Measurements from ENCODE around the gene TVP23A.

DNA sequence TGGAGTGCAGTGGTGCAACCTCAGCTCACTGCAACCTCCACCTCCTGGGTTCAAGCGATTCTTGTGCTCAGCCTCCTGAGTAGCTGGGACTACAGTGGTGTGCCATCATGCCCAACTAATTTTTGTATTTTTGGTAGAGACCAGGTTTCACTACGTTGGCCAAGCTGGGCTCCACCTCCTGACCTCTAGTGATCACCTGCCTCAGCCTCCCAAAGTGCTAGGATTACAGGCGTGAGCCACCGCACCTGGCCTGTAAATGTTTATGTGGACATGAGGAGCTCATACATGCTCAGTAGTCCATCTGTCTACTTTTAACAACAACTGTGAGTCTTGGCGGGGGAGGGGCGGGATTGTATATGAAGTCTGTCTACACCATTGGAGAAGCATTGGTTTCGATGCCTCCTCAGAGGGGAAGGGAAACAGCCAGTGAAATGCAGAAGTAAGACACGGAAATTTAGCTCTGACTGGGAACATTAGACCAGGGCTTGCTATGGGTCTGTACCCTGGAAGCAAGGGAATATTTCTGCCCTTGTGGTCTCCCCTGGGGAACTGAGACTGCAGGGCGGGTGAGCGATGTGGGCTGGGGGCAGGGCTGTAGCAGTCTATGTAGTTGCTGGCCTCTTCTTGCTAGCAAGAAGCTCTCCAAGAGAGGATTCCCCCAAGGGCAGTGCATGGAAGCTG, 65.6 kb downstream of the TVP23A start:
- TF ChIP-seq EZH2 (IDR thresholded peaks at IDR 0.05; ENCODE audit: borderline replicate concordance, insufficient read depth, low read length, poor library complexity, severe bottlenecking) (no peak), RAD21 (conservative IDR thresholded peaks at IDR 0.05) (no peak), SMC3 (conservative IDR thresholded peaks at IDR 0.05; ENCODE audit: poor library complexity) (no peak), EP300 (conservative IDR thresholded peaks at IDR 0.05; ENCODE audit: poor library complexity, severe bottlenecking) (no peak), POLR2AphosphoS5 (IDR thresholded peaks at IDR 0.05) (no peak), TAF1 (IDR thresholded peaks at IDR 0.05; ENCODE audit: low read depth) (no peak), MXI1 (conservative IDR thresholded peaks at IDR 0.05; ENCODE audit: poor library complexity, severe bottlenecking) (no peak)
- TF ChIP-seq, protein P1, sequence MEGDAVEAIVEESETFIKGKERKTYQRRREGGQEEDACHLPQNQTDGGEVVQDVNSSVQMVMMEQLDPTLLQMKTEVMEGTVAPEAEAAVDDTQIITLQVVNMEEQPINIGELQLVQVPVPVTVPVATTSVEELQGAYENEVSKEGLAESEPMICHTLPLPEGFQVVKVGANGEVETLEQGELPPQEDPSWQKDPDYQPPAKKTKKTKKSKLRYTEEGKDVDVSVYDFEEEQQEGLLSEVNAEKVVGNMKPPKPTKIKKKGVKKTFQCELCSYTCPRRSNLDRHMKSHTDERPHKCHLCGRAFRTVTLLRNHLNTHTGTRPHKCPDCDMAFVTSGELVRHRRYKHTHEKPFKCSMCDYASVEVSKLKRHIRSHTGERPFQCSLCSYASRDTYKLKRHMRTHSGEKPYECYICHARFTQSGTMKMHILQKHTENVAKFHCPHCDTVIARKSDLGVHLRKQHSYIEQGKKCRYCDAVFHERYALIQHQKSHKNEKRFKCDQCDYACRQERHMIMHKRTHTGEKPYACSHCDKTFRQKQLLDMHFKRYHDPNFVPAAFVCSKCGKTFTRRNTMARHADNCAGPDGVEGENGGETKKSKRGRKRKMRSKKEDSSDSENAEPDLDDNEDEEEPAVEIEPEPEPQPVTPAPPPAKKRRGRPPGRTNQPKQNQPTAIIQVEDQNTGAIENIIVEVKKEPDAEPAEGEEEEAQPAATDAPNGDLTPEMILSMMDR (IDR thresholded peaks at IDR 0.05; ENCODE audit: poor library complexity, severe bottlenecking): no peak
- TF ChIP-seq, protein P2, sequence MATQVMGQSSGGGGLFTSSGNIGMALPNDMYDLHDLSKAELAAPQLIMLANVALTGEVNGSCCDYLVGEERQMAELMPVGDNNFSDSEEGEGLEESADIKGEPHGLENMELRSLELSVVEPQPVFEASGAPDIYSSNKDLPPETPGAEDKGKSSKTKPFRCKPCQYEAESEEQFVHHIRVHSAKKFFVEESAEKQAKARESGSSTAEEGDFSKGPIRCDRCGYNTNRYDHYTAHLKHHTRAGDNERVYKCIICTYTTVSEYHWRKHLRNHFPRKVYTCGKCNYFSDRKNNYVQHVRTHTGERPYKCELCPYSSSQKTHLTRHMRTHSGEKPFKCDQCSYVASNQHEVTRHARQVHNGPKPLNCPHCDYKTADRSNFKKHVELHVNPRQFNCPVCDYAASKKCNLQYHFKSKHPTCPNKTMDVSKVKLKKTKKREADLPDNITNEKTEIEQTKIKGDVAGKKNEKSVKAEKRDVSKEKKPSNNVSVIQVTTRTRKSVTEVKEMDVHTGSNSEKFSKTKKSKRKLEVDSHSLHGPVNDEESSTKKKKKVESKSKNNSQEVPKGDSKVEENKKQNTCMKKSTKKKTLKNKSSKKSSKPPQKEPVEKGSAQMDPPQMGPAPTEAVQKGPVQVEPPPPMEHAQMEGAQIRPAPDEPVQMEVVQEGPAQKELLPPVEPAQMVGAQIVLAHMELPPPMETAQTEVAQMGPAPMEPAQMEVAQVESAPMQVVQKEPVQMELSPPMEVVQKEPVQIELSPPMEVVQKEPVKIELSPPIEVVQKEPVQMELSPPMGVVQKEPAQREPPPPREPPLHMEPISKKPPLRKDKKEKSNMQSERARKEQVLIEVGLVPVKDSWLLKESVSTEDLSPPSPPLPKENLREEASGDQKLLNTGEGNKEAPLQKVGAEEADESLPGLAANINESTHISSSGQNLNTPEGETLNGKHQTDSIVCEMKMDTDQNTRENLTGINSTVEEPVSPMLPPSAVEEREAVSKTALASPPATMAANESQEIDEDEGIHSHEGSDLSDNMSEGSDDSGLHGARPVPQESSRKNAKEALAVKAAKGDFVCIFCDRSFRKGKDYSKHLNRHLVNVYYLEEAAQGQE (IDR thresholded peaks at IDR 0.05; ENCODE audit: borderline replicate concordance): no peak
